DMS 273 treated with DMSO at 0.1 percent for 48 hours (cell line): ENCODE measurements around the gene CLCA4.
"Not testable (repeated sequence)": the region's sequence is repeated elsewhere in the genome, so short reads cannot be mapped to it uniquely, and the experiment has no call there.

Experiments used
- DNase-seq: peaks from one replicate; lab custom pipeline; 2025; lab: John Stamatoyannopoulos, UW

Gene CLCA4

GRCh38 chr1:86527306-86527705 lies 19.6 kb upstream of the CLCA4 start:
- no peak for DNase-seq

- DNase-seq: no peak
Observed at GRCh38 chr1:86530211-86530845, 16.6 kb upstream of the CLCA4 start.

GRCh38 chr1:86537928-86538695 lies 8.8 kb upstream of the CLCA4 start:
- no peak for DNase-seq

GRCh38 chr1:86538775-86539174 lies 8.1 kb upstream of the CLCA4 start:
- no peak for DNase-seq

DNA sequence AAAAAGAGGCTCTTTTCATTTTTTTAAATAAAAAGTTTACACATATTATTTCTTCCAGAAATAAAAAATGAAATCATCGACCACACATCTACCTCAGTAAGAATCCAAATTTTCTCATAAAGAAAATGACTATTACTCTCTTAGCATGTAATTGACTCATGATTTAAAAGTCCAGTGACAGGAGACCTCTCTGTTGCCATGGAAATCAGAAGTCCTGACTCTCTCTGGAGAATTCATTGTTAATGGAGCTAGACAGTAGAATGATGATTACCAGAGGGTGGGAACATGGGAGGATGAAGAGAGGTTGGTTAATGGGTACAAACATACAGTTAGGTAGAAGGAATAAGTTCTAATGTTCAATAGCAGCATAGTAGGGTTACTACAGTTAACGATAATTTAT lies 5.0 kb upstream of the CLCA4 start:
- no peak for DNase-seq

- DNase-seq: no peak
Observed at GRCh38 chr1:86542631-86543030, 4.2 kb upstream of the CLCA4 start.

- DNase-seq: no peak
Observed at GRCh38 chr1:86548839-86549238, 2.0 kb downstream of the CLCA4 start.

GRCh38 chr1:86551305-86551704 lies 4.4 kb downstream of the CLCA4 start:
- DNase-seq: no peak

DNA sequence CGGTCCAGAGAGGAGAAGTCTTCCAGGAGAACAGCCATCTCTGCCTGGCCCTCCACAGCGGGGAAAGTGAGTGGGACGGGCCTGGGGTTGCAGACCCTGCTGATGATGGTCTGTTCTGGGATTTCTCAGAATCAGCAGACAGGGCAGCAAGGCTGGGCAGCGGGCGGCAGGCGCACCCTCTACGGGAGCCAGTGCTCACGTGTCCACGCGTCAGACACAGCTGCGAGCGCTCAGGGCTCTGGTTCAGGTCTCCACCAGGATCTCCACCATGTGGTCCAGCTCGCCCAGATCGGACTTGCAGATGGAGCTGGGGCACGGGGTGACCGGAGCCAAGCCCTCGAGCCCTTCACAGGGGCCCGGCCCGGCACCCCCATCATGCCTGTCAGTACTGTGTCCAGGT lies 5.5 kb downstream of the CLCA4 start:
- no peak for DNase-seq

DNA sequence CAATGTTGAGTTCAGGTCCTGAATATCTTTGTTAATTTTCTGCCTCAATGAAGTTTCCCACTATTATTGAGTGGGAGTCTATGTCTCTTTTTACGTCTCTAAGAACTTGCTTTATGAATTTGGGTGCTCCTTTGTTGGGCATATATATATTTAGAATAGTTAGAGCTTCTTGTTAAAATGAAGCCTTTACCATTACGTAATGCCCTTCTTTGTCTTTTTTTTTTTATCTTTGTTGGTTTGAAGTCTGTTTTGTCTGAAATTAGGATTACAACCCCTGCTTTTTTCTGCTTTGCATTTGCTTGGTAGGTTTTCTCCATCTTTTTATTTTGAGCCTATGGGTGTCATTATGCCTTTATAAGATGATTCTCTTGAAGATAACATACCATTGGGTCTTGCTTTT lies 10.9 kb downstream of the CLCA4 start:
- no peak for DNase-seq

DNA sequence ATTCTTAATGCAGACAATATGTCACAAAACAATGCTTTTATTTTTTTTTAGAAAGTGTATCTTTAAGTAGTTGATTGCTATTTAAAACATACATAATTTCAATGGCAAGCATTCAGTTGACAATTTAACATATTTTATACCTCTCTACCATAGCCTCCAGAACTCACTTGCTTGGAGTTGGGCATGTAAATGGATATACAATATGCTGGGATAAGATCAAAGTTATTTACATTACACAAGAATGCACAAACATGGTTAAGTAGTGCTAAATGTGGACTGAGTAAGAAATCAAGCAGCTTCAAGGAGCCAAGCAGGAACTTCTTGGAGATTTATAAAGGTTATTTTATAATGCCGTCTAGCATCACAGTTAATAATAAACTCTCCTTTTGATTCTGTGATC lies 17.0 kb downstream of the CLCA4 start:
- no peak for DNase-seq

- no peak for DNase-seq
Observed at GRCh38 chr1:86567341-86567740, 20.5 kb downstream of the CLCA4 start.

DNA sequence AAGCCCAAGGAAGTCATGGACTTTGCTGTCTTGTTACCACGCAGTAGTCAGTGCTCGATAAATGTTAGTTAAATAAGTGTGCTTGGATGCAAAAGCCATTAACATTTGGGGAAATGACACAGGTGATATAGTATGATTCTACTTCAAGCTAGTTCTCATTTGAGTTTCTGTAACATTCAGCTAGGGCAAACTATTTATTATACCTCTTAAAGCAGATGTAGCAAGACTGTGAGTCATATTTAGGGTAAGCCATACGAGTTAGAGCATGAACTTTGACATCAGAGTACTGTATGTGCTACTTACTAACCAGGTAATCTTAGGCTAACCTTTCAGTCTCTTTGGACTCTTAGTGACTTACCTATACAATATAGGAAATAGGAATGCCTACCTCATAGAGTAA lies 21.0 kb downstream of the CLCA4 start:
- DNase-seq: no peak

GRCh38 chr1:86573763-86574484 lies 27.0 kb downstream of the CLCA4 start:
- DNase-seq: no peak

DNA sequence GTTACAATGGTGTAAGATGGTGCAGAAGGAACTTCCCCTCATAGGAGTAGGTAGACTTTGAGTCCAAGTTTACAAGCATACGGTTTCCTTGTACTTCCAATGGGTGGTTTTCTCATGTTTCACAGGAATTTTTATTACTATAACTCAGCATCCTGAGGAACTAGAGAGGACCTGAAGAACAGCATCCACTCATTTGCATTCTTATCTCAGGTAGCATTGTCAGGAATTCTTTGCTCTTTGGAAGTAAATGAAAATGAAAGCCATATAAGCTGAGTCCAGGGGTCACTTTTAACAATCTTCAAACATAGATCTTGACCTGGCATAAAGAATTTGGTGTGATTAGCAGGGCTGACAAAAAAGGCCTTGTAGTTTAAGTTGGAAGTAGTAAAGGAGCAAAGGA lies 34.4 kb downstream of the CLCA4 start:
- DNase-seq: no peak

DNA sequence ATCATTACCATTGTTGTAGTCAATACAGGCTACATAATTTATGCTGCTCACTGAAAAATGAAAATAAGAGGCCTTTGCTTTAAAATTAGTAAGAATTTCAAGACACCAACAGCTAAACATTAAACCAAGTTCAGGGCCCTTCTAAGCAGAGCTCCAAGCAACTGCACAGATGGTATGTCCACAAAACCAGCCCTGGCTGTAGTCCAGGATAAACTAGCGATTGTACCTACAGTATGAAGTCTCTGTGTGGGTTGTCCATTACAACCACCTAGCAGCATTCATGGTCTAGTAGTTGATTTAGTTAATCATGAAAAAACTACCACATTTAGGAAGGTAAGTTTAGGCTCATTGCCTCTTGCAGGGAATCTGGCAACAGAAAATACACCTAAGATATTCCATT lies 35.3 kb downstream of the CLCA4 start:
- DNase-seq: no peak

DNA sequence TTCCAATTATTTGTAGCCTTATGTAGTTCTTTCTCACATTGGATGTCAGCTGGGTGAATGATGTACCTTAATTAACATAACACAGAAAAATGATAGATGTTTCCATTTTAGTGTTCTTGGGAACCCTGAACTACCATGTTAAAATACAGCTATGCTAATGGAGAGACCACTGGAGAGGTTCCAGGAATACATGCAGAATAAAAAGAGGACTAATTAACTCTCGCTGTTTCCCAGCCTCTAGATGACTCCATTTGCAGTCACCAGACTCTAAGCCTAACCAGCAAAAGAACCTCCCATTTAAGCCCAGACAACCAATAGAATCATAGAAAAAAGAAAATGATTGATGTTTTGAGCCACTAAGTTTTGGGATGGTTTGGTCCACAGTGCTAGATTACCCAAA lies 36.2 kb downstream of the CLCA4 start:
- DNase-seq: no peak

DNA sequence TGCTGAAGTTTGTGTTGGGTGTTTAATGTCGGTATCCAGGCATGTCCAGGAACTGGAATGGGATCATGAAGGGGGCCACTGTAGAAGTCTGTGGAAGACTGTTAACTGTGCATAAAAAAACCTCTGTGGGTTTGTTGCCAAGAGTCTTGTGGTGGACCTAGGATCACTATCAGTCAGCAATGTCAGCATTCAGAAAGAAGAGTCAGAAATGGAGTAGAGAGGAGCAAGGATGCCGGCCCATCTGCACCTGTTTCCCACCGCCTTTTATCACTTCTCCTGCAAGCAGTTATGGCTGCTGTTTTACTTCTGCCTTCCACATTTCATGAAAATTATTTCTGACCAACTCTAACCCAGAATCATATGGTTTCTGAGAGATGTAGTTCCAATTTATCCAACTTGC lies 36.7 kb downstream of the CLCA4 start:
- no peak for DNase-seq

GRCh38 chr1:86594284-86594770 lies 47.4 kb downstream of the CLCA4 start:
- no peak for DNase-seq

DNA sequence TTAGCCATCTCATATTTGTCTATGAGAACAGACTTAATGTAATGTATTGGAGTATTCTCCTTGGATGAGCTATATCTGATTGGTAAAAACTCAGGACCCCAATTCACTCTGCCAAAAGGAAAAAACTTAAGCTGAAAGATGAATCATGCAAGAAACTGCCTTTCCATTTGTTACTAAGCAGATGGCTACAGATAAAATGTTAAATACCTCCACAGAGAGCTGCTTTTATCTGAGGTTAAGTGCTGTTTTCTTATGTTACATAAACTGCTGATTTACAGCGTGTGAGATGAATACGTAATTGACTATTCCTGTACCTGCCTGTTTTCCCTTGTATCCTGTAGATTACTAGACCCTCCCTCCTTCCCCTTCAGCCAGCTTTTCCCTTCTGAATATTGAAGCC lies 49.3 kb downstream of the CLCA4 start:
- no peak for DNase-seq

- DNase-seq: no peak
Observed at GRCh38 chr1:86596741-86597290, 49.9 kb downstream of the CLCA4 start.

DNA sequence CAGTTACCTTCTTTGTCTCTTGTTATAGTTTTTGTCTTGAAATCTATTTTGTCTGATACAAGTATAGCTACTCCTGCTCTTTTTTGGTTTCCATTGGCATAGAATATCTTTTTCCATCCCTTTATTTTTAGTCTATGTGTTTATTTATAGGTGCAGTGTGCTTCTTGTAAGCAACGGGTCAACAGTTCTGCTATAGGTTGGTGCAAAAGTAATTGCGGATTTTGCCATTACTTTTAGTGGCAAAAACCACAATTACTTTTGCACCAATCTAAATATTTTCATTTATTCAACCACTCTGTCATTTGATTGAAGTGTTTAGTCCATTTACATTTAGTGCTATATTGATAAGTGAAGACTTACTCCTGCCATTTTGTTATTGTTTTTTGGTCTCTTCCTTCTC lies 59.2 kb downstream of the CLCA4 start:
- DNase-seq: not testable (repeated sequence)

DNA sequence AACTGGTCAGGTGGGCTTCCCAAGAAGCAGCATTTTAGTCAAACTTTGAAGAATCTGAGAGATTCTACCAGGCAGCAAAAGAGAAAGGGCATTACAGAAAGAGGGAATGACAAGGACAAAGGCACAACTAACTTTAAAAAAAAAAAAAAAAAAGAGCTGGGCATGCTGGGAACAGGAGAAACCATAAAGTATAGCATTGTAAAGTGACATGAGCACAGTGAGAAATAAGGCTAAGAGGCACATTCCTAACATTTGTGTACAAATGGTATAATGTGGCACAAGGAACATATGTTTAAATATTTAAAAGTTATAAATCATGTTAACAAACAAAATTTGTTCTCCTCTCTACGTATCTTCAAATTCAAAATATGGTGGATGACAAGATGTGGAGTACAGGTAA lies 69.6 kb downstream of the CLCA4 start:
- no peak for DNase-seq
